SK-N-SH treated with all-trans-retinoic acid at 6 μM for 48 hours (cell line): ENCODE measurements around the gene PTPRJ.

Experiments used
- ATAC-seq: fragments of 200-7000 bp; cut with Tn5 transposase; 3 replicates; pipeline ENCODE4 v1.9.1; 2020; ENCODE audit warnings: mild to moderate bottlenecking, moderate library complexity
- ARNTL ChIP-seq: fragments of 450-650 bp; formaldehyde crosslinking; IDR thresholded peaks from 2 replicates; pipeline ENCODE4 v1.5.0; 2020; ENCODE audit warnings: low read depth, mild to moderate bottlenecking, moderate library complexity, borderline replicate concordance
- BACH2 ChIP-seq: fragments of 250-450 bp; sonication (Bioruptor Pico); IDR thresholded peaks from 2 replicates; pipeline ENCODE4 v1.9.0; 2021; ENCODE audit warnings: mild to moderate bottlenecking, borderline replicate concordance
- CREB5 ChIP-seq: fragments of 250-450 bp; sonication (Bioruptor Pico); IDR thresholded peaks from 2 replicates; pipeline ENCODE4 v1.5.1; 2020; ENCODE audit warnings: low read depth, mild to moderate bottlenecking, moderate library complexity
- CSRNP3 ChIP-seq: fragments of 250-450 bp; sonication (Bioruptor Pico); IDR thresholded peaks from 2 replicates; pipeline ENCODE4 v1.5.1; 2021; ENCODE audit warnings: mild to moderate bottlenecking, moderate library complexity
- ESRRG ChIP-seq: fragments of 250-450 bp; sonication (Bioruptor Pico); IDR thresholded peaks from 2 replicates; pipeline ENCODE4 v1.6.1; 2021; ENCODE audit warnings: mild to moderate bottlenecking
- GLIS3 ChIP-seq: fragments of 250-450 bp; sonication (Bioruptor Pico); IDR thresholded peaks from 2 replicates; pipeline ENCODE4 v1.5.0; 2020; ENCODE audit warnings: mild to moderate bottlenecking, moderate library complexity
- OSR1 ChIP-seq: fragments of 250-450 bp; sonication (Bioruptor Pico); IDR thresholded peaks from 2 replicates; pipeline ENCODE4 v1.8.0; 2022; ENCODE audit warnings: moderate library complexity, mild to moderate bottlenecking, inconsistent platforms
- PATZ1 ChIP-seq: fragments of 250-450 bp; sonication (Bioruptor Pico); IDR thresholded peaks from 2 replicates; pipeline ENCODE4 v1.8.0; 2020; ENCODE audit warnings: mild to moderate bottlenecking, moderate library complexity, borderline replicate concordance
- PPARA ChIP-seq: fragments of 250-450 bp; sonication (Bioruptor Pico); IDR thresholded peaks from 2 replicates; pipeline ENCODE4 v1.5.0; 2020; ENCODE audit warnings: mild to moderate bottlenecking, borderline replicate concordance
- RARB ChIP-seq: fragments of 250-450 bp; sonication (Bioruptor Pico); IDR thresholded peaks from 2 replicates; pipeline ENCODE4 v1.8.0; 2021; ENCODE audit warnings: mild to moderate bottlenecking, moderate library complexity
- SNAI2 ChIP-seq: fragments of 250-450 bp; sonication (Bioruptor Pico); IDR thresholded peaks from 2 replicates; pipeline ENCODE4 v1.5.0; 2020; ENCODE audit warnings: mild to moderate bottlenecking, moderate library complexity
- TCF4 ChIP-seq: fragments of 250-450 bp; sonication (Bioruptor Pico); IDR thresholded peaks from 2 replicates; pipeline ENCODE4 v1.8.0; 2021; ENCODE audit warnings: mild to moderate bottlenecking, moderate library complexity, borderline replicate concordance
- TOX ChIP-seq: fragments of 250-450 bp; sonication (Bioruptor Pico); IDR thresholded peaks from 2 replicates; pipeline ENCODE4 v1.8.0; 2021; ENCODE audit warnings: mild to moderate bottlenecking, moderate library complexity, borderline replicate concordance
- TSHZ2 ChIP-seq: fragments of 250-450 bp; sonication (Bioruptor Pico); IDR thresholded peaks from 2 replicates; pipeline ENCODE4 v1.5.0; 2020; ENCODE audit warnings: mild to moderate bottlenecking, moderate library complexity
- ZC3H10 ChIP-seq: fragments of 250-450 bp; sonication (Bioruptor Pico); IDR thresholded peaks from 2 replicates; pipeline ENCODE4 v1.5.1; 2021; ENCODE audit warnings: mild to moderate bottlenecking, moderate library complexity
- ZFP3 ChIP-seq: fragments of 250-450 bp; sonication (Bioruptor Pico); IDR thresholded peaks from 2 replicates; pipeline ENCODE4 v1.5.0; 2020; ENCODE audit warnings: mild to moderate bottlenecking, moderate library complexity
- ZNF565 ChIP-seq: fragments of 450-650 bp; formaldehyde crosslinking; conservative IDR thresholded peaks from 2 replicates; pipeline ENCODE4 v1.5.0; 2020; ENCODE audit warnings: low read depth, mild to moderate bottlenecking, moderate library complexity
- ZNF70 ChIP-seq: fragments of 450-650 bp; formaldehyde crosslinking; IDR thresholded peaks from 2 replicates; pipeline ENCODE4 v1.5.0; 2020; ENCODE audit warnings: mild to moderate bottlenecking, moderate library complexity
- ZNF8 ChIP-seq: fragments of 450-650 bp; formaldehyde crosslinking; IDR thresholded peaks from 2 replicates; pipeline ENCODE4 v1.5.0; 2020; ENCODE audit warnings: mild to moderate bottlenecking, moderate library complexity
- TF ChIP-seq, protein P1 (sequence below): fragments of 250-450 bp; sonication (Bioruptor Pico); IDR thresholded peaks from 2 replicates; pipeline ENCODE4 v1.8.0; 2021; ENCODE audit warnings: low read depth, mild to moderate bottlenecking, moderate library complexity, borderline replicate concordance

The PTPRJ gene

GRCh38 chr11:47969401-47969800 lies 11.0 kb upstream of the PTPRJ start:
- ATAC-seq = no peak
- no peak for TF ChIP-seq ZNF565 (CRISPR knock-in tag)
- no peak for TF ChIP-seq TSHZ2 (CRISPR knock-in tag)
- TF ChIP-seq OSR1 (CRISPR knock-in tag) = no peak
- no peak for TF ChIP-seq ZNF70 (CRISPR knock-in tag)
- no peak for TF ChIP-seq ZFP3 (CRISPR knock-in tag)
- TF ChIP-seq RARB = no peak

DNA sequence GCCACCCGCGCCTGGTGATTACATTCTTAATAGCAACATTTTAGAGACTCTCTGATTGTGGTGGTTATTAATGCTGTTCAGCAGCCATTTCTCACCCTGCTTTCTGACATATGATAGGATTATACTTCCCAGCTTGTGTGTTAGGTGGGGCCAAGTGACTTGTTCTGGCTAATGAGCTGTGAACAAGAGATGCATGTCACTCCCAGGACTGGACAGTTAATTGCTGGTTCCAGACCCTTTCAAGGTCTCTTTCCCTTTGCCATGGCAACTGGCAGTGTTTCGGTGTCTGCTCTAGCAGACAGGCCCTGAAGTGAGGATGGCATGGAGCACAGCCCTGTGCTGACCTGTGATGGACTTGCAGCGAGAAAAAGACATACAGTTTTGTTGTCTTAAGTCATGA lies 8.9 kb upstream of the PTPRJ start:
- ATAC-seq = no peak

GRCh38 chr11:47973173-47973572 lies 7.2 kb upstream of the PTPRJ start:
- TF ChIP-seq TOX (CRISPR knock-in tag) (no peak), OSR1 (CRISPR knock-in tag) (no peak)
- ATAC-seq = no peak

More for the DNA sequence above, 8.9 kb upstream of the PTPRJ start:
- no peak for TF ChIP-seq CSRNP3
- no peak for TF ChIP-seq ZNF70 (CRISPR knock-in tag)
- TF ChIP-seq GLIS3 (CRISPR knock-in tag) = no peak
- no peak for TF ChIP-seq ZNF565 (CRISPR knock-in tag)
- no peak for TF ChIP-seq RARB
- no peak for TF ChIP-seq BACH2 (CRISPR knock-in tag)
- no peak for TF ChIP-seq SNAI2 (CRISPR knock-in tag)
- no peak for TF ChIP-seq CREB5 (CRISPR knock-in tag)

DNA sequence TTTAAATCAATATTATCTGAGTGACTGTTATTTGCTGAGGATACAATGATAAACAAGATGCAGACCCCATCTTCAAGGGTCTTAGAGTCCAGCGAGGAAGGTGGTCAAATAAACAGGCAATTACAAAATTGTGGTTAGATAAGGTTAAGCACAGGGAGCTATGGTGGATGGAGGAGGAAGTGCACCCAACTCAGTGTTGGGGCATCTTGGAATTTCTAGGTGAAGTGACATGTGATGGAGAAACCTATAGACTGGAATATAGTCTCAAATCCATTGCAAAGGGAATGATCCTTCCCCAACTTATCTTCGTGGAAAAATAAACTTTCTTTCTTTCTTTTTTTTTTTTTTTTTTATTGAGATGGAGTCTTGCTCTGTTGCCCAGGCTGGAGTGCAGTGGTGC lies 3.4 kb upstream of the PTPRJ start:
- no peak for ATAC-seq

More for the DNA sequence above, 3.4 kb upstream of the PTPRJ start:
- TF ChIP-seq CREB5 (CRISPR knock-in tag) = no peak
- no peak for TF ChIP-seq PATZ1 (CRISPR knock-in tag)
- TF ChIP-seq ZFP3 (CRISPR knock-in tag) = no peak
- TF ChIP-seq, protein P1, sequence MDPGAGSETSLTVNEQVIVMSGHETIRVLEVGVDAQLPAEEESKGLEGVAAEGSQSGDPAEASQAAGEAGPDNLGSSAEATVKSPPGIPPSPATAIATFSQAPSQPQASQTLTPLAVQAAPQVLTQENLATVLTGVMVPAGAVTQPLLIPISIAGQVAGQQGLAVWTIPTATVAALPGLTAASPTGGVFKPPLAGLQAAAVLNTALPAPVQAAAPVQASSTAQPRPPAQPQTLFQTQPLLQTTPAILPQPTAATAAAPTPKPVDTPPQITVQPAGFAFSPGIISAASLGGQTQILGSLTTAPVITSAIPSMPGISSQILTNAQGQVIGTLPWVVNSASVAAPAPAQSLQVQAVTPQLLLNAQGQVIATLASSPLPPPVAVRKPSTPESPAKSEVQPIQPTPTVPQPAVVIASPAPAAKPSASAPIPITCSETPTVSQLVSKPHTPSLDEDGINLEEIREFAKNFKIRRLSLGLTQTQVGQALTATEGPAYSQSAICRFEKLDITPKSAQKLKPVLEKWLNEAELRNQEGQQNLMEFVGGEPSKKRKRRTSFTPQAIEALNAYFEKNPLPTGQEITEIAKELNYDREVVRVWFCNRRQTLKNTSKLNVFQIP (CRISPR knock-in tag) = no peak
- no peak for TF ChIP-seq TCF4
- no peak for TF ChIP-seq SNAI2 (CRISPR knock-in tag)
- no peak for TF ChIP-seq ZC3H10 (CRISPR knock-in tag)
- no peak for TF ChIP-seq ARNTL
- TF ChIP-seq ZNF8 (CRISPR knock-in tag) = no peak
- TF ChIP-seq PPARA (CRISPR knock-in tag) = no peak
- TF ChIP-seq ZNF70 (CRISPR knock-in tag) = no peak
- no peak for TF ChIP-seq ESRRG (CRISPR knock-in tag)
- no peak for TF ChIP-seq TSHZ2 (CRISPR knock-in tag)
- no peak for TF ChIP-seq CSRNP3
